Body of pancreas (tissue), 4 donors: ENCODE measurements around the gene BMPR1B.

Source experiments
- POLR2A ChIP-seq, 3 donors: fragments of 450-650 bp; IDR thresholded peaks; one replicate each; pipeline ENCODE4 v1.6.1; 2016; ENCODE audit warnings: antibody characterized with exemption in 3 of 3, mild to moderate bottlenecking in 2 of 3
- TF ChIP-seq, protein P1 (sequence below), 7 experiments: fragments of 450-650 bp in 4 of 7; fragments of 200-600 bp in 3 of 7; sonication (generic) in 3 of 7; IDR thresholded peaks; one replicate each; pipeline ENCODE4 v1.5.1; 2016 to 2019; ENCODE audit warnings: antibody characterized with exemption in 7 of 7

DNA sequence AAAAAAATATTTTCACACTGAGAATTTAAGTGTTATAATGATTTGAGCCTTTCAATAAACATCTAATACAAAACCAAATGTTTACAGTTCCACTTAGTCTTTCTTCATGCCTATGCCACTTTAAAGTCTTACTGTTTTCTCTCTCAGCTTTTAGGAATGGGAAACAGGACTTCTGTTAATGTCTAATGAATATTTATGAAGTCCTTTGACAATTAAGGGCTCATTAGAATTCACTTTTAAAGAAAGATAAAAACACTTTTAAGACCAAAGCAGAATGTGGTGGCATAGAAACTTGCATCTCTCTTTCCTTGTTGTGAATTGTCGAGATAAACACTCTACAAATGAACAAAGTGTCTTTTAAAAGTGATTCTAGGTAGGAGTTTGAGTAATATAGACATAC is 315.9 kb downstream of the BMPR1B start:
- no peak for TF ChIP-seq POLR2A (IDR thresholded peaks at IDR 0.05)
- TF ChIP-seq, protein P1, sequence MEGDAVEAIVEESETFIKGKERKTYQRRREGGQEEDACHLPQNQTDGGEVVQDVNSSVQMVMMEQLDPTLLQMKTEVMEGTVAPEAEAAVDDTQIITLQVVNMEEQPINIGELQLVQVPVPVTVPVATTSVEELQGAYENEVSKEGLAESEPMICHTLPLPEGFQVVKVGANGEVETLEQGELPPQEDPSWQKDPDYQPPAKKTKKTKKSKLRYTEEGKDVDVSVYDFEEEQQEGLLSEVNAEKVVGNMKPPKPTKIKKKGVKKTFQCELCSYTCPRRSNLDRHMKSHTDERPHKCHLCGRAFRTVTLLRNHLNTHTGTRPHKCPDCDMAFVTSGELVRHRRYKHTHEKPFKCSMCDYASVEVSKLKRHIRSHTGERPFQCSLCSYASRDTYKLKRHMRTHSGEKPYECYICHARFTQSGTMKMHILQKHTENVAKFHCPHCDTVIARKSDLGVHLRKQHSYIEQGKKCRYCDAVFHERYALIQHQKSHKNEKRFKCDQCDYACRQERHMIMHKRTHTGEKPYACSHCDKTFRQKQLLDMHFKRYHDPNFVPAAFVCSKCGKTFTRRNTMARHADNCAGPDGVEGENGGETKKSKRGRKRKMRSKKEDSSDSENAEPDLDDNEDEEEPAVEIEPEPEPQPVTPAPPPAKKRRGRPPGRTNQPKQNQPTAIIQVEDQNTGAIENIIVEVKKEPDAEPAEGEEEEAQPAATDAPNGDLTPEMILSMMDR (IDR thresholded peaks at IDR 0.05), result no peak
